PFSK-1 (cell line): Measurements from ENCODE around the gene RNF14.

Experiments
- POLR2AphosphoS5 ChIP-seq: IDR thresholded peaks from 2 replicates; pipeline ENCODE4 v1.6.1; 2012; ENCODE audit warnings: low read depth, mild to moderate bottlenecking, control low read depth, low read length, moderate library complexity
- REST ChIP-seq, 2 experiments: IDR thresholded peaks; 2 replicates each; pipeline versions ENCODE4 v1.6.1 to v1.8.0; 2011 to 2012; ENCODE audit warnings: low read depth in 2 of 2, low read length in 2 of 2, control low read depth in 1 of 2, inconsistent platforms in 1 of 2, mild to moderate bottlenecking in 1 of 2, moderate library complexity in 1 of 2; ENCODE audit not compliant: insufficient read depth in 1 of 2
- SIN3A ChIP-seq: IDR thresholded peaks from 2 replicates; pipeline ENCODE4 v1.6.1; 2012; ENCODE audit warnings: mild to moderate bottlenecking, low read length, moderate library complexity, borderline replicate concordance; ENCODE audit not compliant: insufficient read depth
- TAF1 ChIP-seq: IDR thresholded peaks from 2 replicates; pipeline ENCODE4 v1.6.1; 2012; ENCODE audit warnings: low read length, control low read depth, borderline replicate concordance; ENCODE audit not compliant: insufficient read depth

DNA sequence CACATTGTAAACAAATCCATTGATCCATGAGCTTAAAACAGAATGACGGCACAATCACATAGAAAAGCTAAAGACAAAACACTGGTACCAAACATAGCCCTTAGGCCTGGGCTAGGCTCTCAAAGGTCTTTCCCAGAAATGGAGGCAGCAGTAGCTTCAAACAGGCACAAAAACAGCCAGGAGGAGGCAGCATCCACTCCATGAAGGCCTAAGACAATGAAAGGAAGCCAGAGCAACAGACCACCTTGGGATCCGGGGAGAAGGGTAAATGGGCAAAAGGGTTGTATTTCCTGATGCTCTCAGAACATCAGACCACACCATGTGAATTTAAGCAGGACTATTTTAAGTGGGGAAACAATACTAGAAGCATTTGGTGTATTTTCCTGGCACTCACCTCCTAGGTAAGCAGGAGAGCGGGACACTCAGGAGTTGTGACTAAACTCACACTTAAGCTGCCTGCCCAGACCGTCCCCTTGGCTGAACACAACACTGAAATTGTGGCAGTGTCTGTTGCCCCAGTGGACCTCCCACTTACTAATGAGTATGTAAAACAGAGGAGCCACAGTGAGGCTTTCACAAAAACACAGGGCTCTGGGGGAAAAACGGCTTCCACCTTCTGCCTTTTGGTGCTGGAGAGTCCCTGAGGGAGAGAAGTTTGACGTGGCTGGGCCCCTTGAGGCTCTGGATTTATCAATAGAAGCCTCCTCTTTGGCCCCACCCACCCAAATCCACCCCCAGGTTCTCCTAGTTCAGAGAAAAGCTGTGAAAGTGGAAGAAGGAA lies 32.0 kb downstream of the RNF14 start:
- no peak for TF ChIP-seq TAF1
- no peak for TF ChIP-seq REST (IDR thresholded peaks at IDR 0.05; ENCODE audit: insufficient read depth in 1 of 2, low read depth in 2 of 2, low read length in 2 of 2)
- TF ChIP-seq POLR2AphosphoS5, result no peak
- TF ChIP-seq SIN3A, result no peak
